SJSA1 (cell line): ENCODE measurements around the gene FZD4. TPM values are rescaled to one million over a fixed set of nuclear protein-coding genes. Genes with fewer than 3 reads are reported as not detected.
"Not testable (repeated sequence)": the region's sequence is repeated elsewhere in the genome, so short reads cannot be mapped to it uniquely, and the experiment has no call there.

Experiments used
- DNase-seq, 2 experiments: peaks; one replicate each; pipeline ENCODE4 v3.0.0-alpha.2; 2015 to 2020; ENCODE audit warnings: low spot score in 2 of 2, low read depth in 1 of 2
- H3K27ac ChIP-seq: fragments of 250-450 bp; sonication (Bioruptor Pico); 2 replicates; pipeline ENCODE4 v1.5.1; 2020; ENCODE audit warnings: mild to moderate bottlenecking, moderate library complexity
- H3K27me3 ChIP-seq: fragments of 250-450 bp; sonication (Bioruptor Pico); replicated peaks from 2 replicates; pipeline ENCODE4 v1.5.1; 2020; ENCODE audit warnings: mild to moderate bottlenecking, moderate library complexity
- H3K36me3 ChIP-seq: fragments of 250-450 bp; sonication (Bioruptor Pico); 2 replicates; pipeline ENCODE4 v1.5.1; 2020; ENCODE audit warnings: mild to moderate bottlenecking
- H3K4me1 ChIP-seq: fragments of 250-450 bp; sonication (Bioruptor Pico); replicated peaks from 2 replicates; pipeline ENCODE4 v1.6.1; 2021; ENCODE audit warnings: mild to moderate bottlenecking
- H3K4me3 ChIP-seq: fragments of 250-450 bp; sonication (Bioruptor Pico); 2 replicates; pipeline ENCODE4 v1.5.1; 2020; ENCODE audit warnings: mild to moderate bottlenecking
- H3K9me3 ChIP-seq: fragments of 250-450 bp; sonication (Bioruptor Pico); replicated peaks from 2 replicates; pipeline ENCODE4 v1.5.1; 2020; ENCODE audit warnings: mild to moderate bottlenecking
- total RNA-seq: library from RNA; depleted of rRNA; stranded (reverse); fragments of >200 nt; shearing (Covaris generic); gene quantifications from 2 replicates; pipeline ENCODE4 v1.2.3, GENCODE V29; 2014; rRNA removed

The FZD4 gene
- total RNA-seq = 0.91 and 1.6 TPM in 2 replicates

- Histone ChIP-seq H3K27me3 (no peaks in the 10 kb centered on the region), H3K36me3 (0 out of 2 replicates have a peak, but pooled peaks cover 2% of the 10 kb centered on the region), H3K27ac (no peak within 1 kb of the TSS), H3K4me1 (peaks cover 12% of the 10 kb centered on the region), H3K9me3 (no peaks in the 10 kb centered on the region), H3K4me3 (peak within 1 kb of the TSS; percentile 74)
- DNase-seq = peak; percentile 64 to 79
Measured at GRCh38 chr11:86955361-86956120, at the start of gene FZD4. Gene FZD4 (minus strand): TSS chr11:86955395. CDS start chr11:86955085, 310 bp downstream.

GRCh38 chr11:87004281-87004680, 49.1 kb upstream of the FZD4 start:
- H3K27me3 ChIP-seq, H3K36me3 ChIP-seq, H3K27ac ChIP-seq, H3K4me1 ChIP-seq, H3K4me3 ChIP-seq, H3K9me3 ChIP-seq, DNase-seq: not testable (repeated sequence)

- Histone ChIP-seq H3K4me3 (no peak overlapping the region), H3K9me3 (no peaks in the 10 kb centered on the region), H3K4me1 (no peaks in the 10 kb centered on the region), H3K27me3 (no peaks in the 10 kb centered on the region), H3K36me3 (no peaks in the 10 kb centered on the region), H3K27ac (no peak overlapping the region)
- no peak for DNase-seq
Measured at GRCh38 chr11:87002918-87003317, 47.7 kb upstream of the FZD4 start.

- H3K9me3 ChIP-seq = no peaks in the 10 kb centered on the region
- no peaks in the 10 kb centered on the region for H3K4me1 ChIP-seq
- no peak overlapping the region for H3K4me3 ChIP-seq
- no peak overlapping the region for H3K27ac ChIP-seq
- no peak for DNase-seq
- no peaks in the 10 kb centered on the region for H3K27me3 ChIP-seq
- no peaks in the 10 kb centered on the region for H3K36me3 ChIP-seq
Measured at GRCh38 chr11:86999859-87000753, 44.9 kb upstream of the FZD4 start.

- Histone ChIP-seq H3K4me1 (no peaks in the 10 kb centered on the region), H3K27me3 (no peaks in the 10 kb centered on the region), H3K4me3 (no peak overlapping the region), H3K36me3 (no peaks in the 10 kb centered on the region), H3K9me3 (no peaks in the 10 kb centered on the region), H3K27ac (no peak overlapping the region)
- DNase-seq = no peak
Measured at GRCh38 chr11:86999388-86999787, 44.2 kb upstream of the FZD4 start.

- no peak for DNase-seq
- no peak overlapping the region for H3K27ac ChIP-seq
- no peak overlapping the region for H3K4me3 ChIP-seq
Measured at GRCh38 chr11:86996953-86997570, 41.9 kb upstream of the FZD4 start.

GRCh38 chr11:86993031-86993430, 37.8 kb upstream of the FZD4 start:
- Histone ChIP-seq H3K36me3 (no peaks in the 10 kb centered on the region), H3K4me1 (peaks cover 6% of the 10 kb centered on the region; the same call in 1 of the 2 replicates), H3K9me3 (no peaks in the 10 kb centered on the region), H3K27me3 (no peaks in the 10 kb centered on the region), H3K27ac (no peak overlapping the region), H3K4me3 (no peak overlapping the region)
- no peak for DNase-seq

More at GRCh38 chr11:86996953-86997570, 41.9 kb upstream of the FZD4 start:
- no peaks in the 10 kb centered on the region for H3K4me1 ChIP-seq
- no peaks in the 10 kb centered on the region for H3K9me3 ChIP-seq
- no peaks in the 10 kb centered on the region for H3K36me3 ChIP-seq
- no peaks in the 10 kb centered on the region for H3K27me3 ChIP-seq

- not testable (repeated sequence) for H3K9me3 ChIP-seq, DNase-seq, H3K27me3 ChIP-seq, H3K27ac ChIP-seq, H3K4me1 ChIP-seq, H3K4me3 ChIP-seq, H3K36me3 ChIP-seq
Measured at GRCh38 chr11:86992340-86992739, 37.1 kb upstream of the FZD4 start.

- H3K4me1 ChIP-seq = peaks cover 6% of the 10 kb centered on the region; the same call in 1 of the 2 replicates
- no peak overlapping the region for H3K4me3 ChIP-seq
- H3K9me3 ChIP-seq = no peaks in the 10 kb centered on the region
- DNase-seq = no peak
- no peaks in the 10 kb centered on the region for H3K27me3 ChIP-seq
- no peaks in the 10 kb centered on the region for H3K36me3 ChIP-seq
- no peak overlapping the region for H3K27ac ChIP-seq
Measured at GRCh38 chr11:86991341-86991740, 36.1 kb upstream of the FZD4 start.

- peaks cover 6% of the 10 kb centered on the region; the same call in 1 of the 2 replicates for H3K4me1 ChIP-seq
- H3K27ac ChIP-seq = no peak overlapping the region
- H3K36me3 ChIP-seq = no peaks in the 10 kb centered on the region
- H3K9me3 ChIP-seq = no peaks in the 10 kb centered on the region
- no peaks in the 10 kb centered on the region for H3K27me3 ChIP-seq
- peak; percentile 33 to 53 for DNase-seq
- H3K4me3 ChIP-seq = no peak overlapping the region
Measured at GRCh38 chr11:86990515-86990914, 35.3 kb upstream of the FZD4 start.

- peaks cover 6% of the 10 kb centered on the region; the same call in 1 of the 2 replicates for H3K4me1 ChIP-seq
- peak in 1 of 2 experiments; percentile 2 for DNase-seq
Measured at GRCh38 chr11:86990031-86990430, 34.8 kb upstream of the FZD4 start.

GRCh38 chr11:86988351-86988881, 33.2 kb upstream of the FZD4 start:
- no peaks in the 10 kb centered on the region for H3K36me3 ChIP-seq
- no peaks in the 10 kb centered on the region for H3K27me3 ChIP-seq
- no peak overlapping the region for H3K4me3 ChIP-seq
- no peak overlapping the region for H3K27ac ChIP-seq
- peaks cover 6% of the 10 kb centered on the region; the same call in 1 of the 2 replicates for H3K4me1 ChIP-seq
- no peak for DNase-seq
- H3K9me3 ChIP-seq = no peaks in the 10 kb centered on the region

More at GRCh38 chr11:86990031-86990430, 34.8 kb upstream of the FZD4 start:
- Histone ChIP-seq H3K27me3 (no peaks in the 10 kb centered on the region), H3K4me3 (no peak overlapping the region), H3K9me3 (no peaks in the 10 kb centered on the region), H3K27ac (no peak overlapping the region), H3K36me3 (no peaks in the 10 kb centered on the region)

- no peak for DNase-seq
- Histone ChIP-seq H3K9me3 (no peaks in the 10 kb centered on the region), H3K27ac (no peak overlapping the region), H3K27me3 (no peaks in the 10 kb centered on the region), H3K4me3 (no peak overlapping the region), H3K4me1 (peaks cover 6% of the 10 kb centered on the region; the same call in 1 of the 2 replicates), H3K36me3 (no peaks in the 10 kb centered on the region)
Measured at GRCh38 chr11:86987679-86988078, 32.5 kb upstream of the FZD4 start.
